GM23248 (cell line): ENCODE measurements around the gene MEF2B.
"Not testable (repeated sequence)": the region's sequence is repeated elsewhere in the genome, so short reads cannot be mapped to it uniquely, and the experiment has no call there.

ENCODE experiments used
- EZH2 ChIP-seq: fragments of 200-600 bp; sonication (generic); IDR thresholded peaks from 2 replicates; pipeline ENCODE4 v1.6.1; 2018; ENCODE audit warnings: antibody characterized with exemption, mild to moderate bottlenecking; ENCODE audit not compliant: insufficient read depth, poor library complexity, severe bottlenecking
- EZH2phosphoT487 ChIP-seq: fragments of 200-600 bp; sonication (generic); IDR thresholded peaks from 2 replicates; pipeline ENCODE4 v1.6.1; 2018; ENCODE audit warnings: antibody characterized with exemption, moderate library complexity, mild to moderate bottlenecking, low read depth; ENCODE audit not compliant: insufficient read depth

GRCh38 chr19:19102566-19102965, 67.5 kb downstream of the MEF2B start:
- not testable (repeated sequence) for TF ChIP-seq EZH2, EZH2phosphoT487
